HepG2 (cell line): ENCODE results near the gene PSEN1. TPM values are rescaled to one million over a fixed set of nuclear protein-coding genes. Genes with fewer than 3 reads are reported as not detected.

ENCODE experiments used
- ATAC-seq: fragments of 200-7000 bp; cut with Tn5 transposase; 3 replicates; pipeline ENCODE4 v1.9.1; 2020; ENCODE audit warnings: mild to moderate bottlenecking, moderate library complexity
- BruUV-seq: library from RNA; stranded (reverse); fragments of 400-500 nt; replicated peaks from 2 replicates; lab custom pipeline; 2021; lab: Mats Ljungman, UMichigan
- CTCF ChIA-PET: fragments of 300-600 bp; formaldehyde crosslinking; extraction: SDS; loops from one replicate; lab custom pipeline; 2021; ENCODE audit warnings: low total read pairs, inconsistent platforms, low intra/inter-chr PET ratio; lab: Yijun Ruan, JAX
- POLR2A ChIA-PET: fragments of 350-600 bp; sonication (Branson Sonifier 250); formaldehyde crosslinking; loops from one replicate; lab custom pipeline; 2020; ENCODE audit warnings: antibody characterized with exemption, inconsistent platforms; lab: Yijun Ruan, JAX
- DNase-seq: peaks from one replicate; pipeline ENCODE4 v3.0.0-alpha.2; 2015; ENCODE audit warnings: low spot score
- FAIRE-seq: peaks from 3 replicates; lab custom pipeline; 2011; peaks lifted over from hg19 to GRCh38; lab: Jason Lieb, UNC
- H2AFZ ChIP-seq: one replicate; pipeline ENCODE4 v1.6.1; 2011; ENCODE audit warnings: low read length, inconsistent platforms
- H3K27ac ChIP-seq: fragments of 300-600 bp; 3 replicates; pipeline ENCODE4 v1.8.0; 2011; ENCODE audit warnings: mixed run types, mild to moderate bottlenecking, mixed read lengths, low read length, inconsistent platforms; ENCODE audit not compliant: insufficient read depth; ENCODE audit errors: extremely low read length
- H3K27me3 ChIP-seq, 2 experiments: fragments of 200-600 bp in 1 of 2; 2 replicates in 1 of 2; 3 replicates in 1 of 2; pipeline versions ENCODE4 v1.6.0 to v1.8.0; 2011; ENCODE audit warnings: low read length in 2 of 2, mild to moderate bottlenecking in 2 of 2, moderate library complexity in 2 of 2, inconsistent platforms in 1 of 2; ENCODE audit not compliant: insufficient read depth in 2 of 2, control insufficient read depth in 1 of 2
- H3K36me3 ChIP-seq, 2 experiments: fragments of 200-600 bp in 1 of 2; replicated peaks in 1 of 2; 2 replicates in 1 of 2; 3 replicates in 1 of 2; pipeline versions ENCODE4 v1.5.1 to v1.8.0; 2011; ENCODE audit warnings: low read length in 2 of 2, inconsistent platforms in 1 of 2; ENCODE audit not compliant: insufficient read depth in 2 of 2, control insufficient read depth in 1 of 2
- H3K4me1 ChIP-seq: 2 replicates; pipeline ENCODE4 v1.5.1; 2012; ENCODE audit warnings: low read length, inconsistent platforms; ENCODE audit not compliant: insufficient read depth
- H3K4me2 ChIP-seq: 2 replicates; pipeline ENCODE4 v1.6.0; 2011; ENCODE audit warnings: low read depth, low read length, inconsistent platforms
- H3K4me3 ChIP-seq, 3 experiments: fragments of 200-600 bp in 1 of 3; sonication (generic), shearing (Covaris generic) in 1 of 3; replicated peaks in 1 of 3; 2 replicates each; pipeline ENCODE4 v1.5.1; 2011 to 2016; ENCODE audit warnings: low read length in 3 of 3, inconsistent platforms in 2 of 3, low read depth in 2 of 3, mild to moderate bottlenecking in 2 of 3, control low read depth in 1 of 3, mixed read lengths in 1 of 3; ENCODE audit not compliant: insufficient read depth in 1 of 3
- H3K79me2 ChIP-seq: one replicate; pipeline ENCODE4 v1.6.1; 2011; ENCODE audit warnings: low read length, inconsistent platforms; ENCODE audit not compliant: insufficient read depth
- H3K9ac ChIP-seq: 2 replicates; pipeline ENCODE4 v1.6.0; 2011; ENCODE audit warnings: mild to moderate bottlenecking, low read depth, low read length, inconsistent platforms; ENCODE audit not compliant: insufficient read depth
- H3K9me3 ChIP-seq: 2 replicates; pipeline ENCODE4 v1.5.1; 2012; ENCODE audit warnings: mild to moderate bottlenecking, low read length
- H4K20me1 ChIP-seq: 2 replicates; pipeline ENCODE4 v1.6.0; 2011; ENCODE audit warnings: inconsistent platforms, mild to moderate bottlenecking, low read length, moderate library complexity; ENCODE audit not compliant: insufficient read depth
- KDM3A ChIP-seq: IDR thresholded peaks from 2 replicates; pipeline ENCODE4 v1.6.1; 2018; ENCODE audit warnings: low read depth, missing compliant biosample characterization
- MYC ChIP-seq: sonication (generic); formaldehyde crosslinking; IDR thresholded peaks from 2 replicates; pipeline ENCODE4 v1.9.0; 2021; ENCODE audit warnings: missing genetic modification reagents, borderline replicate concordance
- ZBTB42 ChIP-seq: sonication (generic); formaldehyde crosslinking; IDR thresholded peaks from 2 replicates; pipeline ENCODE4 v1.5.0; 2020; ENCODE audit warnings: mild to moderate bottlenecking, missing genetic modification reagents
- ZEB1 ChIP-seq: IDR thresholded peaks from 2 replicates; pipeline ENCODE4 v1.6.1; 2012; ENCODE audit warnings: mild to moderate bottlenecking, low read depth, inconsistent platforms; ENCODE audit not compliant: insufficient replicate concordance
- WGBS: methylation state at CpG from one replicate; pipeline ENCODE4 v1.1.6; 2017; ENCODE audit warnings: low lambda C conversion rate; 5-methylcytosine and 5-hydroxymethylcytosine counted together
- in situ Hi-C: cut with HindIII; loops from 2 replicates; pipeline ENCODE4 v1.10.0; 2017; ENCODE audit warnings: low pct_unique_long_range_greater_than_20kb; ENCODE audit not compliant: extremely low pct_ligation_motif_present
- intact Hi-C: fragments of 100-400 bp; cut with micrococcal nuclease; formaldehyde crosslinking; loops from one replicate; pipeline ENCODE4 v1.10.0; 2022; ENCODE audit not compliant: unreplicated experiment
- polyA plus RNA-seq, 8 experiments: library from polyadenylated mRNA; depleted of rRNA in 3 of 8; stranded (reverse) in 7 of 8; unstranded in 1 of 8; fragments of >200 nt; fragmentation: Illumina TruSeq in 4 of 8; extraction: Trizol in 4 of 8; gene quantifications; 2 replicates each; pipeline versions ENCODE4 v1.2.1 to v1.2.3, GENCODE V29; 2011 to 2016; ENCODE audit warnings: low read depth in 4 of 8, missing spikeins in 1 of 8, mixed read lengths in 1 of 8; ENCODE audit not compliant: insufficient read depth in 1 of 8
- total RNA-seq, 5 experiments: library from RNA; depleted of rRNA; stranded (reverse); fragments of >200 nt; fragmentation: Illumina TruSeq; extraction: Trizol; gene quantifications; 2 replicates each; pipeline ENCODE4 v1.2.3, GENCODE V29; 2016; ENCODE audit warnings: low read depth in 1 of 5
- TF ChIP-seq, protein P1 (sequence below): IDR thresholded peaks from 2 replicates; pipeline ENCODE4 v1.6.1; 2016; ENCODE audit warnings: control low read depth
- TF ChIP-seq, protein P2 (sequence below): sonication (generic); formaldehyde crosslinking; IDR thresholded peaks from 2 replicates; pipeline ENCODE4 v1.5.1; 2020; ENCODE audit warnings: missing genetic modification reagents, mild to moderate bottlenecking, borderline replicate concordance
- TF ChIP-seq, protein P3 (sequence below): sonication (generic); IDR thresholded peaks from 2 replicates; pipeline ENCODE4 v1.6.1; 2016; ENCODE audit warnings: low read depth, borderline replicate concordance
- TF ChIP-seq, protein P4 (sequence below): sonication (generic); formaldehyde crosslinking; IDR thresholded peaks from 2 replicates; pipeline ENCODE4 v1.4.0; 2020; ENCODE audit warnings: missing genetic modification reagents
- TF ChIP-seq, protein P5 (sequence below): sonication (generic); formaldehyde crosslinking; IDR thresholded peaks from 2 replicates; pipeline ENCODE4 v1.4.0; 2020; ENCODE audit warnings: mild to moderate bottlenecking, missing genetic modification reagents

PSEN1 gene
- total and polyA plus RNA-seq, 2 of the 13 experiments (the other 11 are each of a cell fraction or from before 2014, with no cell fraction given): 12.5 to 26.6 TPM

DNA sequence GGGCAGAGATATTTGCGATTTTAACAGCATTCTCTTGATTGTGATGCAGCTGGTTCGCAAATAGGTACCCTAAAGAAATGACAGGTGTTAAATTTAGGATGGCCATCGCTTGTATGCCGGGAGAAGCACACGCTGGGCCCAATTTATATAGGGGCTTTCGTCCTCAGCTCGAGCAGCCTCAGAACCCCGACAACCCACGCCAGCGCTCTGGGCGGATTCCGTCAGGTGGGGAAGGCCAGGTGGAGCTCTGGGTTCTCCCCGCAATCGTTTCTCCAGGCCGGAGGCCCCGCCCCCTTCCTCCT is 271 bp upstream of the PSEN1 start:
- Histone ChIP-seq H2AFZ (peak overlapping the region; percentile 95), H4K20me1 (no peaks in the 10 kb centered on the region), H3K4me3 (peak overlapping the region; percentile 87 to 92 (median 87)), H3K79me2 (peaks cover 27% of the 10 kb centered on the region), H3K27ac (peak overlapping the region; percentile 44), H3K27me3 (no peaks in the 10 kb centered on the region; a peak in 1 of 5 replicates), H3K4me1 (peaks cover 14% of the 10 kb centered on the region), H3K36me3 (no peaks in the 10 kb centered on the region), H3K9ac (peak overlapping the region; percentile 74), H3K4me2 (peak overlapping the region; percentile 84), H3K9me3 (no peaks in the 10 kb centered on the region)
- 0% methylated on average over 1 of the region's 16 CpGs for WGBS
- BruUV-seq: no TSS peak
- ChIA-PET CTCF (no interaction called here), POLR2A (interaction anchor here (0.7 to 3.2 kb wide), 6 partner anchors 13 to 355 kb away, joined by 3 to 21 read pairs (median 4); partner anchors contain the start of genes RBM25 and RIOX1)
- in situ Hi-C loops (no loop called here), intact Hi-C loops (loop anchor here (5.0 kb wide), 1 partner anchor 79 kb away; the partner anchor contains the start of gene RBM25)
- FAIRE-seq (no peak), ATAC-seq (no peak), DNase-seq (no peak)
- TF ChIP-seq, protein P1, sequence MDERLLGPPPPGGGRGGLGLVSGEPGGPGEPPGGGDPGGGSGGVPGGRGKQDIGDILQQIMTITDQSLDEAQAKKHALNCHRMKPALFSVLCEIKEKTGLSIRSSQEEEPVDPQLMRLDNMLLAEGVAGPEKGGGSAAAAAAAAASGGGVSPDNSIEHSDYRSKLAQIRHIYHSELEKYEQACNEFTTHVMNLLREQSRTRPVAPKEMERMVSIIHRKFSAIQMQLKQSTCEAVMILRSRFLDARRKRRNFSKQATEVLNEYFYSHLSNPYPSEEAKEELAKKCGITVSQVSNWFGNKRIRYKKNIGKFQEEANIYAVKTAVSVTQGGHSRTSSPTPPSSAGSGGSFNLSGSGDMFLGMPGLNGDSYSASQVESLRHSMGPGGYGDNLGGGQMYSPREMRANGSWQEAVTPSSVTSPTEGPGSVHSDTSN (CRISPR knock-in tag): 0 out of 2 replicates have a peak, but pooled peaks have one; percentile 17
- TF ChIP-seq, protein P2, sequence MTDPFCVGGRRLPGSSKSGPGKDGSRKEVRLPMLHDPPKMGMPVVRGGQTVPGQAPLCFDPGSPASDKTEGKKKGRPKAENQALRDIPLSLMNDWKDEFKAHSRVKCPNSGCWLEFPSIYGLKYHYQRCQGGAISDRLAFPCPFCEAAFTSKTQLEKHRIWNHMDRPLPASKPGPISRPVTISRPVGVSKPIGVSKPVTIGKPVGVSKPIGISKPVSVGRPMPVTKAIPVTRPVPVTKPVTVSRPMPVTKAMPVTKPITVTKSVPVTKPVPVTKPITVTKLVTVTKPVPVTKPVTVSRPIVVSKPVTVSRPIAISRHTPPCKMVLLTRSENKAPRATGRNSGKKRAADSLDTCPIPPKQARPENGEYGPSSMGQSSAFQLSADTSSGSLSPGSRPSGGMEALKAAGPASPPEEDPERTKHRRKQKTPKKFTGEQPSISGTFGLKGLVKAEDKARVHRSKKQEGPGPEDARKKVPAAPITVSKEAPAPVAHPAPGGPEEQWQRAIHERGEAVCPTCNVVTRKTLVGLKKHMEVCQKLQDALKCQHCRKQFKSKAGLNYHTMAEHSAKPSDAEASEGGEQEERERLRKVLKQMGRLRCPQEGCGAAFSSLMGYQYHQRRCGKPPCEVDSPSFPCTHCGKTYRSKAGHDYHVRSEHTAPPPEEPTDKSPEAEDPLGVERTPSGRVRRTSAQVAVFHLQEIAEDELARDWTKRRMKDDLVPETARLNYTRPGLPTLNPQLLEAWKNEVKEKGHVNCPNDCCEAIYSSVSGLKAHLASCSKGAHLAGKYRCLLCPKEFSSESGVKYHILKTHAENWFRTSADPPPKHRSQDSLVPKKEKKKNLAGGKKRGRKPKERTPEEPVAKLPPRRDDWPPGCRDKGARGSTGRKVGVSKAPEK: no peak
- 0 out of 2 replicates have a peak, but pooled peaks have one; percentile 42 for TF ChIP-seq MYC (CRISPR knock-in tag)
- TF ChIP-seq, protein P3, sequence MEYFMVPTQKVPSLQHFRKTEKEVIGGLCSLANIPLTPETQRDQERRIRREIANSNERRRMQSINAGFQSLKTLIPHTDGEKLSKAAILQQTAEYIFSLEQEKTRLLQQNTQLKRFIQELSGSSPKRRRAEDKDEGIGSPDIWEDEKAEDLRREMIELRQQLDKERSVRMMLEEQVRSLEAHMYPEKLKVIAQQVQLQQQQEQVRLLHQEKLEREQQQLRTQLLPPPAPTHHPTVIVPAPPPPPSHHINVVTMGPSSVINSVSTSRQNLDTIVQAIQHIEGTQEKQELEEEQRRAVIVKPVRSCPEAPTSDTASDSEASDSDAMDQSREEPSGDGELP: peak; percentile 30; the same call in 1 of the 2 replicates
- TF ChIP-seq KDM3A (CRISPR knock-in tag): no peak
- TF ChIP-seq, protein P4, sequence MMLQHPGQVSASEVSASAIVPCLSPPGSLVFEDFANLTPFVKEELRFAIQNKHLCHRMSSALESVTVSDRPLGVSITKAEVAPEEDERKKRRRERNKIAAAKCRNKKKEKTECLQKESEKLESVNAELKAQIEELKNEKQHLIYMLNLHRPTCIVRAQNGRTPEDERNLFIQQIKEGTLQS (CRISPR knock-in tag): no peak
- TF ChIP-seq, protein P5, sequence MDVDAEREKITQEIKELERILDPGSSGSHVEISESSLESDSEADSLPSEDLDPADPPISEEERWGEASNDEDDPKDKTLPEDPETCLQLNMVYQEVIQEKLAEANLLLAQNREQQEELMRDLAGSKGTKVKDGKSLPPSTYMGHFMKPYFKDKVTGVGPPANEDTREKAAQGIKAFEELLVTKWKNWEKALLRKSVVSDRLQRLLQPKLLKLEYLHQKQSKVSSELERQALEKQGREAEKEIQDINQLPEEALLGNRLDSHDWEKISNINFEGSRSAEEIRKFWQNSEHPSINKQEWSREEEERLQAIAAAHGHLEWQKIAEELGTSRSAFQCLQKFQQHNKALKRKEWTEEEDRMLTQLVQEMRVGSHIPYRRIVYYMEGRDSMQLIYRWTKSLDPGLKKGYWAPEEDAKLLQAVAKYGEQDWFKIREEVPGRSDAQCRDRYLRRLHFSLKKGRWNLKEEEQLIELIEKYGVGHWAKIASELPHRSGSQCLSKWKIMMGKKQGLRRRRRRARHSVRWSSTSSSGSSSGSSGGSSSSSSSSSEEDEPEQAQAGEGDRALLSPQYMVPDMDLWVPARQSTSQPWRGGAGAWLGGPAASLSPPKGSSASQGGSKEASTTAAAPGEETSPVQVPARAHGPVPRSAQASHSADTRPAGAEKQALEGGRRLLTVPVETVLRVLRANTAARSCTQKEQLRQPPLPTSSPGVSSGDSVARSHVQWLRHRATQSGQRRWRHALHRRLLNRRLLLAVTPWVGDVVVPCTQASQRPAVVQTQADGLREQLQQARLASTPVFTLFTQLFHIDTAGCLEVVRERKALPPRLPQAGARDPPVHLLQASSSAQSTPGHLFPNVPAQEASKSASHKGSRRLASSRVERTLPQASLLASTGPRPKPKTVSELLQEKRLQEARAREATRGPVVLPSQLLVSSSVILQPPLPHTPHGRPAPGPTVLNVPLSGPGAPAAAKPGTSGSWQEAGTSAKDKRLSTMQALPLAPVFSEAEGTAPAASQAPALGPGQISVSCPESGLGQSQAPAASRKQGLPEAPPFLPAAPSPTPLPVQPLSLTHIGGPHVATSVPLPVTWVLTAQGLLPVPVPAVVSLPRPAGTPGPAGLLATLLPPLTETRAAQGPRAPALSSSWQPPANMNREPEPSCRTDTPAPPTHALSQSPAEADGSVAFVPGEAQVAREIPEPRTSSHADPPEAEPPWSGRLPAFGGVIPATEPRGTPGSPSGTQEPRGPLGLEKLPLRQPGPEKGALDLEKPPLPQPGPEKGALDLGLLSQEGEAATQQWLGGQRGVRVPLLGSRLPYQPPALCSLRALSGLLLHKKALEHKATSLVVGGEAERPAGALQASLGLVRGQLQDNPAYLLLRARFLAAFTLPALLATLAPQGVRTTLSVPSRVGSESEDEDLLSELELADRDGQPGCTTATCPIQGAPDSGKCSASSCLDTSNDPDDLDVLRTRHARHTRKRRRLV (CRISPR knock-in tag): no peak
- TF ChIP-seq ZEB1: peak; percentile 64
- 0 out of 2 replicates have a peak, but pooled peaks have one; percentile 34 for TF ChIP-seq ZBTB42 (CRISPR knock-in tag)
